Astrocyte (in vitro differentiated cells and primary cell): Measurements from ENCODE around the gene AP5S1. TPM values are rescaled to one million over a fixed set of nuclear protein-coding genes. Genes with fewer than 3 reads are reported as not detected.

Source experiments
- DNase-seq: peaks from one replicate; pipeline ENCODE4 v3.0.0-alpha.2; 2010; ENCODE audit warnings: low read depth
- FAIRE-seq: peaks from 2 replicates; lab custom pipeline; 2011; peaks lifted over from hg19 to GRCh38; lab: Jason Lieb, UNC
- H2AFZ ChIP-seq: 2 replicates; pipeline ENCODE4 v1.6.0; 2012; ENCODE audit warnings: low read depth, low read length, inconsistent platforms
- H3K27ac ChIP-seq: 2 replicates; pipeline ENCODE4 v1.5.1; 2011; ENCODE audit warnings: low read depth, low read length, inconsistent platforms
- H3K27me3 ChIP-seq: 2 replicates; pipeline ENCODE4 v1.6.0; 2011; ENCODE audit warnings: low read length, inconsistent platforms; ENCODE audit not compliant: insufficient read depth
- H3K36me3 ChIP-seq: 2 replicates; pipeline ENCODE4 v1.5.1; 2011; ENCODE audit warnings: low read length, inconsistent platforms; ENCODE audit not compliant: insufficient read depth
- H3K4me1 ChIP-seq: 2 replicates; pipeline ENCODE4 v1.5.1; 2011; ENCODE audit warnings: low read length, inconsistent platforms; ENCODE audit not compliant: insufficient read depth
- H3K4me2 ChIP-seq: 2 replicates; pipeline ENCODE4 v1.6.0; 2012; ENCODE audit warnings: low read length, inconsistent platforms
- H3K4me3 ChIP-seq: 2 replicates; pipeline ENCODE4 v1.5.1; 2011; ENCODE audit warnings: low read depth, mild to moderate bottlenecking, low read length, inconsistent platforms; ENCODE audit not compliant: insufficient read depth
- H3K79me2 ChIP-seq: 2 replicates; pipeline ENCODE4 v1.6.0; 2012; ENCODE audit warnings: mild to moderate bottlenecking, low read length, inconsistent platforms; ENCODE audit not compliant: insufficient read depth
- H3K9ac ChIP-seq: 2 replicates; pipeline ENCODE4 v1.6.0; 2012; ENCODE audit warnings: mild to moderate bottlenecking, low read length, inconsistent platforms
- H3K9me3 ChIP-seq: 2 replicates; pipeline ENCODE4 v1.5.1; 2012; ENCODE audit warnings: low read depth, mild to moderate bottlenecking, low read length, inconsistent platforms; ENCODE audit not compliant: insufficient read depth
- H4K20me1 ChIP-seq: 2 replicates; pipeline ENCODE4 v1.6.0; 2012; ENCODE audit warnings: low read length, inconsistent platforms; ENCODE audit not compliant: insufficient read depth
- H3K27ac Mint-ChIP-seq: one replicate; pipeline ENCODE4 v1.8.0; 2021; ENCODE audit warnings: mild to moderate bottlenecking, mixed read lengths; ENCODE audit not compliant: unreplicated experiment
- H3K27me3 Mint-ChIP-seq: one replicate; pipeline ENCODE4 v1.8.0; 2021; ENCODE audit warnings: low read depth, mixed read lengths; ENCODE audit not compliant: unreplicated experiment
- H3K36me3 Mint-ChIP-seq: one replicate; pipeline ENCODE4 v1.8.0; 2021; ENCODE audit warnings: low read depth, mixed read lengths; ENCODE audit not compliant: unreplicated experiment
- H3K4me1 Mint-ChIP-seq: one replicate; pipeline ENCODE4 v1.8.0; 2021; ENCODE audit warnings: low read depth, mixed read lengths; ENCODE audit not compliant: unreplicated experiment
- H3K4me3 Mint-ChIP-seq: one replicate; pipeline ENCODE4 v1.8.0; 2021; ENCODE audit warnings: mild to moderate bottlenecking, moderate library complexity, mixed read lengths; ENCODE audit not compliant: unreplicated experiment
- H3K9me3 Mint-ChIP-seq: one replicate; pipeline ENCODE4 v1.8.0; 2021; ENCODE audit warnings: mild to moderate bottlenecking, mixed read lengths; ENCODE audit not compliant: unreplicated experiment
- CTCF ChIP-seq: IDR thresholded peaks from 2 replicates; pipeline ENCODE4 v1.5.1; 2011; ENCODE audit warnings: low read depth, mild to moderate bottlenecking, inconsistent platforms, low read length, moderate library complexity; ENCODE audit not compliant: insufficient read depth
- EZH2 ChIP-seq: IDR thresholded peaks from 2 replicates; pipeline ENCODE4 v1.6.1; 2012; ENCODE audit warnings: mild to moderate bottlenecking, low read length, inconsistent platforms; ENCODE audit not compliant: insufficient read depth
- total RNA-seq: library from RNA; stranded (reverse); gene quantifications from 2 replicates; pipeline ENCODE4 v1.2.1, GENCODE V29; 2021

Gene AP5S1
- total RNA-seq, 1 donor from 2014 or later, result 12.6 TPM

- Mint-ChIP-seq H3K9me3 (no peaks in the 10 kb centered on the region), H3K4me1 (peaks cover 5% of the 10 kb centered on the region), H3K27me3 (no peaks in the 10 kb centered on the region), H3K4me3 (no peak overlapping the region), H3K36me3 (peaks cover 29% of the 10 kb centered on the region), H3K27ac (no peak overlapping the region)
- peaks cover 27% of the 10 kb centered on the region for H4K20me1 ChIP-seq
- no peak overlapping the region for H3K9ac ChIP-seq
- FAIRE-seq, result no peak
- H2AFZ ChIP-seq, result no peak overlapping the region
- no peaks in the 10 kb centered on the region for H3K79me2 ChIP-seq
- H3K27me3 ChIP-seq, result no peaks in the 10 kb centered on the region
- no peak overlapping the region for H3K27ac ChIP-seq
- H3K4me2 ChIP-seq, result no peak overlapping the region
- H3K9me3 ChIP-seq, result no peaks in the 10 kb centered on the region
- peaks cover 10% of the 10 kb centered on the region for H3K36me3 ChIP-seq
- DNase-seq, result no peak
- peaks cover 3% of the 10 kb centered on the region for H3K4me1 ChIP-seq
- no peak overlapping the region for H3K4me3 ChIP-seq
- no peak for TF ChIP-seq EZH2
- no peak for TF ChIP-seq CTCF
Observed at GRCh38 chr20:3876676-3877075, 56.3 kb downstream of the AP5S1 start.

Other genes starting within 250 kb of the AP5S1 start
- gene GFRA4, start 157.1 kb upstream of the AP5S1 start, total RNA-seq, result not detected in 2 replicates
- 2.3 and 3.0 TPM in 2 replicates for gene ADAM33, start 138.5 kb upstream of the AP5S1 start, total RNA-seq
- gene SIGLEC1, start 107.9 kb upstream of the AP5S1 start, total RNA-seq, result not detected in 2 replicates
- gene HSPA12B, start 87.9 kb upstream of the AP5S1 start, total RNA-seq, result not detected in 2 replicates
- 35.7 and 43.2 TPM in 2 replicates for gene ADISSP, start 52.8 kb upstream of the AP5S1 start, total RNA-seq
- 0.45 and 1.2 TPM in 2 replicates for gene SPEF1, start 39.1 kb upstream of the AP5S1 start, total RNA-seq
- gene CENPB, start 33.8 kb upstream of the AP5S1 start, total RNA-seq, result 37.0 and 39.1 TPM in 2 replicates
- gene CDC25B, start 24.2 kb upstream of the AP5S1 start, total RNA-seq, result 8.5 and 8.8 TPM in 2 replicates
- gene MAVS, start 26.3 kb downstream of the AP5S1 start, total RNA-seq, result 38.4 and 42.1 TPM in 2 replicates
- 51.5 and 59.3 TPM in 2 replicates for gene PANK2, start 68.8 kb downstream of the AP5S1 start, total RNA-seq
- 17.4 and 19.0 TPM in 2 replicates for gene RNF24, start 195.0 kb downstream of the AP5S1 start, total RNA-seq